H9 (cell line): ENCODE results near the gene ITGA1. TPM values are rescaled to one million over a fixed set of nuclear protein-coding genes. Genes with fewer than 3 reads are reported as not detected.

Source experiments
- DNase-seq: peaks from one replicate; pipeline ENCODE4 v3.0.0-alpha.2; 2017
- H2AFZ ChIP-seq: one replicate; pipeline ENCODE4 v1.6.1; 2013; ENCODE audit warnings: mild to moderate bottlenecking, low read length, control low read depth, moderate library complexity
- H2AK5ac ChIP-seq: 2 replicates; pipeline ENCODE4 v1.6.1; 2013; ENCODE audit warnings: low read length, control low read depth, mixed read lengths; ENCODE audit not compliant: insufficient read length
- H2BK120ac ChIP-seq: one replicate; pipeline ENCODE4 v1.6.1; 2013; ENCODE audit warnings: low read depth, mild to moderate bottlenecking, low read length, control low read depth, inconsistent platforms; ENCODE audit not compliant: poor library complexity, severe bottlenecking
- H2BK12ac ChIP-seq: 2 replicates; pipeline ENCODE4 v1.6.1; 2013; ENCODE audit warnings: low read length, control low read depth, mixed read lengths, low read depth; ENCODE audit not compliant: insufficient read length
- H2BK15ac ChIP-seq: 2 replicates; pipeline ENCODE4 v1.6.1; 2013; ENCODE audit warnings: low read depth, low read length, control low read depth
- H2BK20ac ChIP-seq: one replicate; pipeline ENCODE4 v1.6.1; 2013; ENCODE audit warnings: low read depth, mild to moderate bottlenecking, low read length, control low read depth, inconsistent platforms; ENCODE audit not compliant: poor library complexity, severe bottlenecking
- H2BK5ac ChIP-seq: 2 replicates; pipeline ENCODE4 v1.6.1; 2013; ENCODE audit warnings: low read length, control low read depth, mixed read lengths; ENCODE audit not compliant: insufficient read length
- H3K14ac ChIP-seq: 2 replicates; pipeline ENCODE4 v1.6.1; 2013; ENCODE audit warnings: low read length, control low read depth; ENCODE audit not compliant: insufficient read depth
- H3K18ac ChIP-seq: 2 replicates; pipeline ENCODE4 v1.6.1; 2013; ENCODE audit warnings: low read depth, mild to moderate bottlenecking, mixed read lengths, low read length, control low read depth; ENCODE audit not compliant: insufficient read length
- H3K23ac ChIP-seq: 2 replicates; pipeline ENCODE4 v1.6.1; 2013; ENCODE audit warnings: low read length, control low read depth, mixed read lengths, low read depth; ENCODE audit not compliant: insufficient read length
- H3K23me2 ChIP-seq: 2 replicates; pipeline ENCODE4 v1.6.1; 2013; ENCODE audit warnings: low read depth, mild to moderate bottlenecking, mixed read lengths, low read length, control low read depth; ENCODE audit not compliant: insufficient read length, poor library complexity, severe bottlenecking
- H3K27ac ChIP-seq: 2 replicates; pipeline ENCODE4 v1.5.1; 2013; ENCODE audit warnings: low read length, control low read depth, mixed read lengths, low read depth; ENCODE audit not compliant: insufficient read length
- H3K27me3 ChIP-seq: 2 replicates; pipeline ENCODE4 v1.6.1; 2013; ENCODE audit warnings: low read length, control low read depth, inconsistent platforms; ENCODE audit not compliant: insufficient read depth
- H3K4ac ChIP-seq: 2 replicates; pipeline ENCODE4 v1.6.1; 2013; ENCODE audit warnings: low read depth, mild to moderate bottlenecking, control low read depth, inconsistent platforms, low read length, moderate library complexity
- H3K4me1 ChIP-seq: 2 replicates; pipeline ENCODE4 v1.6.1; 2013; ENCODE audit warnings: low read length, control low read depth, inconsistent platforms; ENCODE audit not compliant: insufficient read depth
- H3K4me2 ChIP-seq: 2 replicates; pipeline ENCODE4 v1.6.1; 2013; ENCODE audit warnings: low read length, control low read depth, mixed read lengths; ENCODE audit not compliant: insufficient read length, insufficient read depth
- H3K56ac ChIP-seq: 2 replicates; pipeline ENCODE4 v1.6.1; 2013; ENCODE audit warnings: low read depth, mild to moderate bottlenecking, mixed read lengths, low read length, control low read depth; ENCODE audit not compliant: insufficient read length
- H3K79me1 ChIP-seq: 2 replicates; pipeline ENCODE4 v1.6.1; 2013; ENCODE audit warnings: low read depth, mild to moderate bottlenecking, moderate library complexity, low read length, control low read depth, inconsistent platforms; ENCODE audit not compliant: insufficient read depth, poor library complexity, severe bottlenecking
- H3K79me2 ChIP-seq: 2 replicates; pipeline ENCODE4 v1.6.1; 2013; ENCODE audit warnings: low read length, control low read depth, inconsistent platforms; ENCODE audit not compliant: insufficient read depth
- H3K9ac ChIP-seq: 2 replicates; pipeline ENCODE4 v1.6.1; 2013; ENCODE audit warnings: low read length, control low read depth, mixed read lengths; ENCODE audit not compliant: insufficient read length; ENCODE audit errors: extremely low read depth
- H3K9me3 ChIP-seq: one replicate; pipeline ENCODE4 v1.6.1; 2013; ENCODE audit warnings: low read depth, low read length, inconsistent platforms; ENCODE audit not compliant: control insufficient read depth
- H3T11ph ChIP-seq: one replicate; pipeline ENCODE4 v1.6.1; 2013; ENCODE audit warnings: mild to moderate bottlenecking, low read length, control low read depth, inconsistent platforms
- H4K20me1 ChIP-seq: one replicate; pipeline ENCODE4 v1.6.1; 2013; ENCODE audit not compliant: control insufficient read depth, insufficient read length, insufficient read depth
- H4K5ac ChIP-seq: 2 replicates; pipeline ENCODE4 v1.6.1; 2013; ENCODE audit warnings: low read depth, mild to moderate bottlenecking, mixed read lengths, low read length, control low read depth; ENCODE audit not compliant: insufficient read length
- H4K8ac ChIP-seq: replicated peaks from 2 replicates; pipeline ENCODE4 v1.6.1; 2013; ENCODE audit warnings: low read length, control low read depth, mixed read lengths, low read depth; ENCODE audit not compliant: insufficient read length
- H4K91ac ChIP-seq: 2 replicates; pipeline ENCODE4 v1.6.1; 2013; ENCODE audit warnings: low read depth, mild to moderate bottlenecking, moderate library complexity, mixed read lengths, low read length, control low read depth; ENCODE audit not compliant: insufficient read length
- H3K27ac Mint-ChIP-seq, 3 experiments: 2 replicates in 2 of 3; 3 replicates in 1 of 3; pipeline ENCODE4 v1.8.0; 2020 to 2021; ENCODE audit warnings: mixed read lengths in 3 of 3, mild to moderate bottlenecking in 1 of 3, moderate library complexity in 1 of 3
- H3K27me3 Mint-ChIP-seq: 2 replicates; pipeline ENCODE4 v1.8.0; 2021; ENCODE audit warnings: low read depth, mild to moderate bottlenecking, moderate library complexity, mixed read lengths
- H3K36me3 Mint-ChIP-seq, 3 experiments: 2 replicates in 2 of 3; 3 replicates in 1 of 3; pipeline ENCODE4 v1.8.0; 2020 to 2021; ENCODE audit warnings: low read depth in 3 of 3, mixed read lengths in 3 of 3; ENCODE audit not compliant: insufficient read depth in 1 of 3
- H3K4me1 Mint-ChIP-seq, 2 experiments: 2 replicates each; pipeline ENCODE4 v1.8.0; 2020; ENCODE audit warnings: mixed read lengths in 2 of 2
- H3K4me3 Mint-ChIP-seq, 2 experiments: 2 replicates in 1 of 2; 3 replicates in 1 of 2; pipeline ENCODE4 v1.8.0; 2020 to 2021; ENCODE audit warnings: mild to moderate bottlenecking in 2 of 2, mixed read lengths in 2 of 2, moderate library complexity in 1 of 2
- H3K9me3 Mint-ChIP-seq, 2 experiments: 2 replicates in 1 of 2; 3 replicates in 1 of 2; pipeline ENCODE4 v1.8.0; 2020; ENCODE audit warnings: mild to moderate bottlenecking in 2 of 2, mixed read lengths in 2 of 2, moderate library complexity in 1 of 2
- WGBS: extraction: QIAGEN DNeasy Blood & Tissue Kit; methylation state at CpG from one replicate; pipeline ENCODE4 v1.1.7; 2013; ENCODE audit warnings: missing lambda C conversion rate, low lambda C conversion rate, mixed read lengths; ENCODE audit not compliant: insufficient read length; ENCODE audit errors: extremely low coverage; 5-methylcytosine and 5-hydroxymethylcytosine counted together
- total RNA-seq: library from RNA; stranded (reverse); gene quantifications from 2 replicates; pipeline ENCODE4 v1.2.1, GENCODE V29; 2021
- TF ChIP-seq, protein P1 (sequence below): fragments of 200-600 bp; sonication (generic); conservative IDR thresholded peaks from 3 replicates; pipeline ENCODE4 v1.8.0; 2021; ENCODE audit warnings: antibody characterized with exemption, mild to moderate bottlenecking

Gene ITGA1
- total RNA-seq, 1 experiment from 2014 or later: 3.9 TPM

GRCh38 chr5:52870448-52870847 lies 82.7 kb downstream of the ITGA1 start:
- TF ChIP-seq, protein P1, sequence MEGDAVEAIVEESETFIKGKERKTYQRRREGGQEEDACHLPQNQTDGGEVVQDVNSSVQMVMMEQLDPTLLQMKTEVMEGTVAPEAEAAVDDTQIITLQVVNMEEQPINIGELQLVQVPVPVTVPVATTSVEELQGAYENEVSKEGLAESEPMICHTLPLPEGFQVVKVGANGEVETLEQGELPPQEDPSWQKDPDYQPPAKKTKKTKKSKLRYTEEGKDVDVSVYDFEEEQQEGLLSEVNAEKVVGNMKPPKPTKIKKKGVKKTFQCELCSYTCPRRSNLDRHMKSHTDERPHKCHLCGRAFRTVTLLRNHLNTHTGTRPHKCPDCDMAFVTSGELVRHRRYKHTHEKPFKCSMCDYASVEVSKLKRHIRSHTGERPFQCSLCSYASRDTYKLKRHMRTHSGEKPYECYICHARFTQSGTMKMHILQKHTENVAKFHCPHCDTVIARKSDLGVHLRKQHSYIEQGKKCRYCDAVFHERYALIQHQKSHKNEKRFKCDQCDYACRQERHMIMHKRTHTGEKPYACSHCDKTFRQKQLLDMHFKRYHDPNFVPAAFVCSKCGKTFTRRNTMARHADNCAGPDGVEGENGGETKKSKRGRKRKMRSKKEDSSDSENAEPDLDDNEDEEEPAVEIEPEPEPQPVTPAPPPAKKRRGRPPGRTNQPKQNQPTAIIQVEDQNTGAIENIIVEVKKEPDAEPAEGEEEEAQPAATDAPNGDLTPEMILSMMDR: no peak

More at GRCh38 chr5:52870448-52870847, 82.7 kb downstream of the ITGA1 start:
- Mint-ChIP-seq H3K27ac (0 out of 7 replicates have a peak overlapping the region, but pooled peaks of 1 of the 3 experiments have one; percentile 8), H3K4me1 (peaks cover 3 to 6% of the 10 kb centered on the region in 2 experiments; a peak in 3 of 4 replicates), H3K9me3 (no peaks in the 10 kb centered on the region), H3K27me3 (no peaks in the 10 kb centered on the region), H3K4me3 (no peak overlapping the region), H3K36me3 (no peaks in the 10 kb centered on the region)
- Histone ChIP-seq H3K4me1 (no peaks in the 10 kb centered on the region), H2BK12ac (no peak overlapping the region), H2BK120ac (no peak overlapping the region), H3K4ac (no peak overlapping the region), H2AK5ac (no peak overlapping the region), H3K27ac (no peak overlapping the region), H3K27me3 (no peaks in the 10 kb centered on the region), H2BK15ac (no peak overlapping the region), H2BK5ac (no peak overlapping the region), H3K18ac (no peak overlapping the region), H3K23me2 (no peaks in the 10 kb centered on the region), H3T11ph (no peak overlapping the region), H2AFZ (no peak overlapping the region), H3K79me2 (no peaks in the 10 kb centered on the region), H4K20me1 (no peaks in the 10 kb centered on the region), H3K9ac (no peak overlapping the region), H3K4me2 (no peak overlapping the region), H3K14ac (no peak overlapping the region), H4K5ac (no peak overlapping the region), H3K56ac (no peak overlapping the region), H3K23ac (no peak overlapping the region), H3K79me1 (no peaks in the 10 kb centered on the region), H3K9me3 (no peaks in the 10 kb centered on the region), H4K8ac (no peak overlapping the region), H4K91ac (no peak overlapping the region), H2BK20ac (no peak overlapping the region)
- no CpG with 5 or more reads among the region's 1 CpG for WGBS
- DNase-seq: no peak
